ENCODE measurements around the gene CHD1. TPM values are rescaled to one million over a fixed set of nuclear protein-coding genes. Genes with fewer than 3 reads are reported as not detected.
"Not testable (repeated sequence)": the region's sequence is repeated elsewhere in the genome, so short reads cannot be mapped to it uniquely, and the experiment has no call there.

The CHD1 gene
- total RNA-seq, 4 donors from 2014 or later = 25.0 to 44.3 (median 33.8) TPM

DNA sequence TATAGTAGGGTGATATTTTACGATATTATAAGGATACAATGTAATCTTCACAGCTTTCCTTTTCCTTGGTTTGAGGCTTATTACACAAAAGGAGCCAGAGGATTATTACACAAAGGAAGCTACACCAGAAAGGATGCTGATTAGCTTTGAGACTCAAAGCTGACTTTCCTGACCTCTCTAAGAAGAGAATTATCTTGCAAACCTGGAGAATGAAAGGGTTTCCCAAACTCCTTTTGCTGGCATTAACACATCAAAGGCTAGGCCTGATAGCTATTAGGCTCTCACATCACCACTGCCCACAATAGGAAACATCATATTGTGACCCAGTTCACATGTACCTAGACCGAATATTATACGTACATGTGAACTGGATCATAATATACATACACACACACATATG lies 34.2 kb upstream of the CHD1 start:
- in situ Hi-C loops (cut with MboI; ENCODE audit: low sequenced_read_pairs in 4 of 4) = no loop called here
- no peak for DNase-seq
- no peaks in the 10 kb centered on the region for H3K36me3 ChIP-seq
- no peak overlapping the region for H3K27ac ChIP-seq
- H3K9me3 ChIP-seq = no peaks in the 10 kb centered on the region
- no peak for ATAC-seq
- no peaks in the 10 kb centered on the region for H3K27me3 ChIP-seq
- no peaks in the 10 kb centered on the region for H3K4me1 ChIP-seq
- TF ChIP-seq, protein P1, sequence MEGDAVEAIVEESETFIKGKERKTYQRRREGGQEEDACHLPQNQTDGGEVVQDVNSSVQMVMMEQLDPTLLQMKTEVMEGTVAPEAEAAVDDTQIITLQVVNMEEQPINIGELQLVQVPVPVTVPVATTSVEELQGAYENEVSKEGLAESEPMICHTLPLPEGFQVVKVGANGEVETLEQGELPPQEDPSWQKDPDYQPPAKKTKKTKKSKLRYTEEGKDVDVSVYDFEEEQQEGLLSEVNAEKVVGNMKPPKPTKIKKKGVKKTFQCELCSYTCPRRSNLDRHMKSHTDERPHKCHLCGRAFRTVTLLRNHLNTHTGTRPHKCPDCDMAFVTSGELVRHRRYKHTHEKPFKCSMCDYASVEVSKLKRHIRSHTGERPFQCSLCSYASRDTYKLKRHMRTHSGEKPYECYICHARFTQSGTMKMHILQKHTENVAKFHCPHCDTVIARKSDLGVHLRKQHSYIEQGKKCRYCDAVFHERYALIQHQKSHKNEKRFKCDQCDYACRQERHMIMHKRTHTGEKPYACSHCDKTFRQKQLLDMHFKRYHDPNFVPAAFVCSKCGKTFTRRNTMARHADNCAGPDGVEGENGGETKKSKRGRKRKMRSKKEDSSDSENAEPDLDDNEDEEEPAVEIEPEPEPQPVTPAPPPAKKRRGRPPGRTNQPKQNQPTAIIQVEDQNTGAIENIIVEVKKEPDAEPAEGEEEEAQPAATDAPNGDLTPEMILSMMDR (IDR thresholded peaks at IDR 0.05 in 4 of 5, conservative IDR thresholded peaks at IDR 0.05 in 1 of 5) = no peak
- TF ChIP-seq POLR2A (IDR thresholded peaks at IDR 0.05) = no peak
- H3K4me3 ChIP-seq = no peak overlapping the region
- intact Hi-C loops (cut with DNase I; ENCODE audit: low total_unique reads) = no loop called here

DNA sequence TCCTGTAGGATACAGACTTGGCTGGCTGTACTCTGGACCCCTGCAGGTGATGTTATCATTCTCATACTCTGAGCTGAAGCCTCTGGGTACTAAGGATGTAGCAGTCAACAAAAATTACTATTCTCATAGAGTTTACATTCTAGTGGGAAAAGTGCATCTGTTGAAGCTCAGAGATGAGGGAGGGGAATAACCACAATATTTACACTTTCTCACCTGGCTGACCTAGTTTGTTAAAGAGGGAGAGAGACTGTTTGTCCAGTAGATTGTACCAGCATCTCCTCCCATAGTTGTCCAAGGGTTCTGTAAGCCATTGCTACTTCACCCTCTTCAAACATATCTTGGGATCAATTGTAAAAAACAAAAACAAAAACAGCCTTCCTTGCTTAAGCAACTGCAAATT lies 33.8 kb upstream of the CHD1 start:
- intact Hi-C loops (cut with DNase I; ENCODE audit: low total_unique reads) = no loop called here
- Histone ChIP-seq H3K9me3 (no peaks in the 10 kb centered on the region), H3K27me3 (no peaks in the 10 kb centered on the region), H3K4me3 (no peak overlapping the region), H3K4me1 (no peaks in the 10 kb centered on the region), H3K27ac (no peak overlapping the region), H3K36me3 (no peaks in the 10 kb centered on the region)
- in situ Hi-C loops (cut with MboI; ENCODE audit: low sequenced_read_pairs in 4 of 4) = no loop called here
- TF ChIP-seq POLR2A (IDR thresholded peaks at IDR 0.05) = no peak
- TF ChIP-seq, protein P1 (IDR thresholded peaks at IDR 0.05 in 4 of 5, conservative IDR thresholded peaks at IDR 0.05 in 1 of 5) = no peak
- no peak for ATAC-seq
- no peak for DNase-seq

DNA sequence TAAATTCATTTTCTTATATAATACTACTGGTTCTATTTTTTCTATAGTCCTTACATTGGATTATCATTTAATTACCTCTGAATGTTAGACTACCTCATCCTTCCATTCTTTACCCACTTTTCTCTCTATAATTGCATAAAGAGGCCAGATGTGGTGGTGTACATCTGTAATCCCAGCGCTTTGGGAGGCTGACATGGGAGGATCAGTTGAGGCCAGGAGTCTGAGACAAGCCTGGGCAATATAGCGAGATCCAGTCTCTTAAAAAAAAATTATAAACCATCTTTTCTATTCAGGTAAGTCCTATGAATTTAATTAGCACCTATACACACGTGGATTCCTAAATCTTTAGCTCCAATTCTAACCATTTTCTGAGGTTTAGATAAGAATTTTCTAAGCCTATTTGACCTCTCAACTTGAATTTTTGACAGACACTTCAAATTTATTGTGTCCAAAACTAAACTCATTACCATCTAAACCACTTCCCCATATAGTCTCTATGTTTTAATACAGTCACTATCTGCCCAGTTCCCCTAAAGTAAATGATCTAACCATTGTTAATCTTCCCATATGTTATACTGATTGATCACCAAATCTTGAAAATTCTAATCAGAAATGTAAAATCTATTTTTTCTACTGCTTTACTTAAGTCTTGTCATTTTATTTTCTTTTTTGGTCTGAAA lies 33.0 kb upstream of the CHD1 start:
- in situ Hi-C loops (cut with MboI; ENCODE audit: low sequenced_read_pairs in 4 of 4) (no loop called here), intact Hi-C loops (cut with DNase I; ENCODE audit: low total_unique reads) (no loop called here)
- Histone ChIP-seq H3K27me3 (no peaks in the 10 kb centered on the region), H3K27ac (no peak overlapping the region), H3K9me3 (no peaks in the 10 kb centered on the region), H3K4me1 (no peaks in the 10 kb centered on the region), H3K36me3 (no peaks in the 10 kb centered on the region), H3K4me3 (no peak overlapping the region)
- ATAC-seq (no peak), DNase-seq (no peak)
- TF ChIP-seq, protein P1 (IDR thresholded peaks at IDR 0.05 in 4 of 5, conservative IDR thresholded peaks at IDR 0.05 in 1 of 5) = no peak
- no peak for TF ChIP-seq POLR2A (IDR thresholded peaks at IDR 0.05)

DNA sequence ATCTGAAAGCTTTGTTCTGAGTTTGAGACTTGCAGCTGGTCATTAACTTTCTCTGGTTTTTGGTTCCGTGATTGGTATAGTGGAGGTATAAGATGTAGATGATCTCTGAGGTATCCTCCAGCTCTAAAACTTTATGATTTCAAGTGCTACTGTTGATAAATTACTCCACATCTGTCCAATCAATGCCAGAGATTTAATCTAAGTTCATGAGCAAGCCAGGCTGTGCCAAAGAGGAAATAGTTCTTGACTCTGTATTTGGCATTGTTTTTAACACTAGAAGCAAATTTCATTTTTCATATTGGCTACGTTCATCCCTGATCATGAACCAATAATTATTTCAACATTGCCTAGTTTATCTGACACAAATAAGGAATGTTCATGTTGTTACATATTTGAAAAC lies 28.5 kb upstream of the CHD1 start:
- in situ Hi-C loops (cut with MboI; ENCODE audit: low sequenced_read_pairs in 4 of 4) (no loop called here), intact Hi-C loops (cut with DNase I; ENCODE audit: low total_unique reads) (no loop called here)
- no peaks in the 10 kb centered on the region for H3K36me3 ChIP-seq
- H3K27ac ChIP-seq = no peak overlapping the region
- no peaks in the 10 kb centered on the region for H3K9me3 ChIP-seq
- H3K4me3 ChIP-seq = no peak overlapping the region
- DNase-seq (no peak), ATAC-seq (no peak)
- H3K4me1 ChIP-seq = no peaks in the 10 kb centered on the region
- no peak for TF ChIP-seq POLR2A (IDR thresholded peaks at IDR 0.05)
- H3K27me3 ChIP-seq = no peaks in the 10 kb centered on the region

DNA sequence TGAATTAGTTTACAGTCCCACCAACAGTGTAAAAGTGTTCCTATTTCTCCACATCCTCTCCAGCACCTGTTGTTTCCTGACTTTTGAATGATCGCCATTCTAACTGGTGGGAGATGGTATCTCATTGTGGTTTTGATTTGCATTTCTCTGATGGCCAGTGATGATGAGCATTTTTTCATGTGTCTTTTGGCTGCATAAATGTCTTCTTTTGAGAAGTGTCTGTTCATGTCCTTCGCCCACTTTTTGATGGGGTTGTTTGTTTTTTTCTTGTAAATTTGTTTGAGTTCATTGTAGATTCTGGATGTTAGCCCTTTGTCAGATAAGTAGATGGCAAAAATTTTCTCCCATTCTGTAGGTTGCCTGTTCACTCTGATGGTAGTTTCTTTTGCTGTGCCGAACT lies 27.1 kb upstream of the CHD1 start:
- H3K27me3 ChIP-seq; intact Hi-C loops (cut with DNase I; ENCODE audit: low total_unique reads); H3K9me3 ChIP-seq; in situ Hi-C loops (cut with MboI; ENCODE audit: low sequenced_read_pairs in 4 of 4); H3K4me1 ChIP-seq; ATAC-seq; H3K36me3 ChIP-seq; H3K4me3 ChIP-seq; H3K27ac ChIP-seq; DNase-seq: not testable (repeated sequence)

DNA sequence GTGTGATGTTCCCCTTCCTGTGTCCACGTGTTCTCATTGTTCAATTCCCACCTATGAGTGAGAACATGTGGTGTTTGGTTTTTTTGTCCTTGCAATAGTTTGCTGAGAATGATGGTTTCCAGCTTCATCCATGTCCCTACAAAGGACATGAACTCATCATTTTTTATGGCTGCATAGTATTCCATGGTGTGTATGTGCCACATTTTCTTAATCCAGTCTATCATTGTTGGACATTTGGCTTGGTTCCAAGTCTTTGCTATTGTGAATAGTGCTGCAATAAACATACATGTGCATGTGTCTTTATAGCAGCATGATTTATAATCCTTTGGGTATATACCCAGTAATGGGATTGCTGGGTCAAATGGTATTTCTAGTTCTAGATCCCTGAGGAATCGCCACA lies 26.7 kb upstream of the CHD1 start:
- ATAC-seq; H3K36me3 ChIP-seq; in situ Hi-C loops (cut with MboI; ENCODE audit: low sequenced_read_pairs in 4 of 4); H3K4me3 ChIP-seq; DNase-seq; H3K27me3 ChIP-seq; intact Hi-C loops (cut with DNase I; ENCODE audit: low total_unique reads); H3K4me1 ChIP-seq; H3K27ac ChIP-seq; H3K9me3 ChIP-seq: not testable (repeated sequence)
